Adrenal gland (tissue), 5 donors: Measurements from ENCODE around the gene RFX7.

Source experiments
- CTCF ChIP-seq, 6 experiments: fragments of 450-650 bp in 4 of 6; fragments of 200-600 bp in 2 of 6; sonication (generic) in 1 of 6; IDR thresholded peaks; 1 replicate in 5 of 6; 2 replicates in 1 of 6; pipeline versions ENCODE4 v1.5.1 to v1.8.0; 2016 to 2021; ENCODE audit warnings: antibody characterized with exemption in 6 of 6, mild to moderate bottlenecking in 2 of 6, moderate library complexity in 1 of 6
- POLR2A ChIP-seq, 2 donors: fragments of 450-650 bp; IDR thresholded peaks; one replicate each; pipeline ENCODE4 v1.6.1; 2017; ENCODE audit warnings: antibody characterized with exemption in 2 of 2, mild to moderate bottlenecking in 2 of 2, moderate library complexity in 1 of 2
- donor health status: DM: no; HTN: no; CAD: no.

GRCh38 chr15:56228352-56228751 is 15.3 kb downstream of the RFX7 start:
- no peak for TF ChIP-seq CTCF (IDR thresholded peaks at IDR 0.05)
- TF ChIP-seq POLR2A (IDR thresholded peaks at IDR 0.05), result no peak
